ENCODE measurements around the gene NXPH4.

DNA sequence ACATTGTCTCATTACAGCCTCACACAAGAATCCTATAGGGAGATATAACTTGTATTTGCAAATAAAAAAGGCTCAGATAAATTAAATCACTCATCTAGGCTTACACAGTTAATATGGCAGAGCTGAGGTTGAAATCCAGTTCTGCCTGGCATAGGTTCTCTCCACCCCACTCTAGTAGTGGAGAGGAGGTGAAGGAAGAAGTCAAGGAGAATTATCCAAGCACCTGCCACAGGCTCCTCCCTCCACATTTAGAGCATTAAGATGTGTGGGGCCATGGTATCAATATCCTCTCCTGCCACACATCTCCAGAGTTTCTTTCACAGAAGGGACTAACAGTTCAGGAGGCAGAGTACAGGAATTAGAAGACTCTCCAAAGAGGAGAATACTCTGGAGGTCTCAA, 56.9 kb downstream of the NXPH4 start:
- TF ChIP-seq, protein P1, sequence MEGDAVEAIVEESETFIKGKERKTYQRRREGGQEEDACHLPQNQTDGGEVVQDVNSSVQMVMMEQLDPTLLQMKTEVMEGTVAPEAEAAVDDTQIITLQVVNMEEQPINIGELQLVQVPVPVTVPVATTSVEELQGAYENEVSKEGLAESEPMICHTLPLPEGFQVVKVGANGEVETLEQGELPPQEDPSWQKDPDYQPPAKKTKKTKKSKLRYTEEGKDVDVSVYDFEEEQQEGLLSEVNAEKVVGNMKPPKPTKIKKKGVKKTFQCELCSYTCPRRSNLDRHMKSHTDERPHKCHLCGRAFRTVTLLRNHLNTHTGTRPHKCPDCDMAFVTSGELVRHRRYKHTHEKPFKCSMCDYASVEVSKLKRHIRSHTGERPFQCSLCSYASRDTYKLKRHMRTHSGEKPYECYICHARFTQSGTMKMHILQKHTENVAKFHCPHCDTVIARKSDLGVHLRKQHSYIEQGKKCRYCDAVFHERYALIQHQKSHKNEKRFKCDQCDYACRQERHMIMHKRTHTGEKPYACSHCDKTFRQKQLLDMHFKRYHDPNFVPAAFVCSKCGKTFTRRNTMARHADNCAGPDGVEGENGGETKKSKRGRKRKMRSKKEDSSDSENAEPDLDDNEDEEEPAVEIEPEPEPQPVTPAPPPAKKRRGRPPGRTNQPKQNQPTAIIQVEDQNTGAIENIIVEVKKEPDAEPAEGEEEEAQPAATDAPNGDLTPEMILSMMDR (conservative IDR thresholded peaks at IDR 0.05) = no peak
- no peak for TF ChIP-seq EZH2 (IDR thresholded peaks at IDR 0.05; ENCODE audit: low read depth)

All from PC-9 (cell line).